SKM-1 treated with dmso at 0.1 percent for 144 hours (cell line): ENCODE data around the gene SPINT2.
A peak's percentile ranks its signal among the peaks of the same experiment; 100 is the strongest.

Experiments used
- DNase-seq: peaks from one replicate; lab custom pipeline; 2025; ENCODE audit not compliant: unreplicated experiment; lab: John Stamatoyannopoulos, UW

SPINT2 gene

GRCh38 chr19:38266981-38267597, 2.7 kb downstream of the SPINT2 start:
- no peak for DNase-seq

- no peak for DNase-seq
These were observed 3.5 kb downstream of the SPINT2 start for GRCh38 chr19:38267761-38268483.

- no peak for DNase-seq
These were observed 4.2 kb downstream of the SPINT2 start for GRCh38 chr19:38268539-38268938.

- DNase-seq, result no peak
These were observed 6.3 kb downstream of the SPINT2 start for GRCh38 chr19:38270587-38271167.

GRCh38 chr19:38273499-38273898, 9.1 kb downstream of the SPINT2 start:
- no peak for DNase-seq

- no peak for DNase-seq
These were observed 10.4 kb downstream of the SPINT2 start for GRCh38 chr19:38274739-38275138.

- DNase-seq, result no peak
These were observed 12.7 kb downstream of the SPINT2 start for GRCh38 chr19:38276942-38277517.

- no peak for DNase-seq
These were observed 13.2 kb downstream of the SPINT2 start for GRCh38 chr19:38277549-38277948.

GRCh38 chr19:38277969-38278680, 13.8 kb downstream of the SPINT2 start:
- DNase-seq, result no peak

GRCh38 chr19:38278751-38279150, 14.4 kb downstream of the SPINT2 start:
- DNase-seq, result no peak

GRCh38 chr19:38280030-38280921, 15.9 kb downstream of the SPINT2 start:
- DNase-seq, result no peak

GRCh38 chr19:38281811-38282566, 17.6 kb downstream of the SPINT2 start:
- no peak for DNase-seq

- DNase-seq, result no peak
These were observed 18.9 kb downstream of the SPINT2 start for GRCh38 chr19:38283271-38283670.

GRCh38 chr19:38284422-38284821, 20.0 kb downstream of the SPINT2 start:
- peak; percentile 33 for DNase-seq

- DNase-seq, result no peak
These were observed 21.2 kb downstream of the SPINT2 start for GRCh38 chr19:38285567-38285966.

- DNase-seq, result peak; percentile 77
These were observed 23.2 kb downstream of the SPINT2 start for GRCh38 chr19:38287604-38288003.

GRCh38 chr19:38288123-38288855, 23.9 kb downstream of the SPINT2 start:
- no peak for DNase-seq

- DNase-seq, result no peak
These were observed 25.6 kb downstream of the SPINT2 start for GRCh38 chr19:38289955-38290354.

GRCh38 chr19:38290631-38291147, 26.3 kb downstream of the SPINT2 start:
- no peak for DNase-seq
